CD4-positive, alpha-beta memory T cell (primary cell): ENCODE data around the gene CDK18. TPM values are rescaled to one million over a fixed set of nuclear protein-coding genes. Genes with fewer than 3 reads are reported as not detected.

Source experiments
- CTCF ChIA-PET: fragments of 350-600 bp; sonication (Branson Sonifier 250); formaldehyde crosslinking; loops from one replicate; lab custom pipeline; 2021; ENCODE audit warnings: inconsistent platforms; ENCODE audit not compliant: partially characterized antibody; lab: Charles Lee
- POLR2A ChIA-PET: fragments of 350-600 bp; sonication (Branson Sonifier 250); formaldehyde crosslinking; loops from one replicate; lab custom pipeline; 2021; ENCODE audit not compliant: partially characterized antibody; lab: Charles Lee
- DNase-seq, 5 donors: peaks; one replicate each; pipeline versions ENCODE4 v3.0.0 to v3.0.0-alpha.2; 2020 to 2022; ENCODE audit warnings: mixed read lengths in 1 of 5
- H3K27ac ChIP-seq: one replicate; pipeline ENCODE4 v1.7.0; 2013; ENCODE audit warnings: low read depth, low read length
- H3K27me3 ChIP-seq: 2 replicates; pipeline ENCODE4 v1.7.0; 2013; ENCODE audit warnings: mild to moderate bottlenecking, low read length, moderate library complexity; ENCODE audit not compliant: insufficient read depth
- H3K36me3 ChIP-seq: 2 replicates; pipeline ENCODE4 v1.7.0; 2013; ENCODE audit warnings: mild to moderate bottlenecking, low read length, moderate library complexity; ENCODE audit not compliant: insufficient read depth
- H3K4me1 ChIP-seq: 2 replicates; pipeline ENCODE4 v1.7.0; 2013; ENCODE audit warnings: mild to moderate bottlenecking, low read length, moderate library complexity; ENCODE audit not compliant: insufficient read depth
- H3K4me3 ChIP-seq, 2 donors: one replicate each; pipeline ENCODE4 v1.7.0; 2013; ENCODE audit warnings: low read length in 2 of 2, mild to moderate bottlenecking in 1 of 2
- H3K9me3 ChIP-seq, 2 donors: one replicate each; pipeline ENCODE4 v1.7.0; 2013; ENCODE audit warnings: low read length in 2 of 2, control low read depth in 1 of 2; ENCODE audit not compliant: control insufficient read depth in 1 of 2
- H3K27ac Mint-ChIP-seq, 7 donors: one replicate each; pipeline ENCODE4 v1.8.0; 2020 to 2021; ENCODE audit warnings: mixed read lengths in 7 of 7, mild to moderate bottlenecking in 6 of 7, inconsistent platforms in 3 of 7, moderate library complexity in 3 of 7
- H3K27me3 Mint-ChIP-seq, 2 donors: one replicate each; pipeline ENCODE4 v1.8.0; 2020 to 2021; ENCODE audit warnings: mixed read lengths in 2 of 2
- H3K36me3 Mint-ChIP-seq, 2 donors: one replicate each; pipeline ENCODE4 v1.8.0; 2020 to 2021; ENCODE audit warnings: mixed read lengths in 2 of 2, inconsistent platforms in 1 of 2, mild to moderate bottlenecking in 1 of 2
- H3K4me1 Mint-ChIP-seq, 4 donors: one replicate each; pipeline ENCODE4 v1.8.0; 2020 to 2021; ENCODE audit warnings: mixed read lengths in 4 of 4, mild to moderate bottlenecking in 1 of 4
- H3K4me3 Mint-ChIP-seq, 8 donors: one replicate each; pipeline ENCODE4 v1.8.0; 2020 to 2021; ENCODE audit warnings: mixed read lengths in 8 of 8, mild to moderate bottlenecking in 7 of 8, moderate library complexity in 6 of 8, inconsistent platforms in 3 of 8
- H3K9me3 Mint-ChIP-seq, 8 donors: one replicate each; pipeline ENCODE4 v1.8.0; 2020 to 2021; ENCODE audit warnings: mixed read lengths in 8 of 8, mild to moderate bottlenecking in 5 of 8, inconsistent platforms in 3 of 8, moderate library complexity in 1 of 8
- intact Hi-C: fragments of 100-400 bp; cut with micrococcal nuclease; formaldehyde crosslinking; loops from one replicate; pipeline ENCODE4 v1.15.1; 2023
- polyA plus RNA-seq, 2 donors: library from polyadenylated mRNA; unstranded; fragments of 300-500 nt; fragmentation: Illumina TruSeq; gene quantifications; one replicate each; pipeline ENCODE4 v1.2.3, GENCODE V29; 2021
- total RNA-seq, 2 experiments: library from RNA; stranded (reverse); gene quantifications; one replicate each; pipeline ENCODE4 v1.2.3, GENCODE V29; 2021

CDK18 gene
- total and polyA plus RNA-seq, 4 experiments from 2014 or later, result 0.25 to 1.3 (median 0.77) TPM

GRCh38 chr1:205458777-205459566, 45.5 kb upstream of the CDK18 start:
- H3K4me1 Mint-ChIP-seq, result peaks cover 8 to 32% (median 19%) of the 10 kb centered on the region in 4 donors
- H3K4me3 Mint-ChIP-seq, result peak overlapping the region in 1 of 8 donors; percentile 36
- no peak overlapping the region for H3K27ac Mint-ChIP-seq
- no peak overlapping the region for H3K27ac ChIP-seq
- intact Hi-C loops, result no loop called here
- H3K27me3 ChIP-seq, result peaks cover 30% of the 10 kb centered on the region
- H3K9me3 ChIP-seq, result no peaks in the 10 kb centered on the region
- POLR2A ChIA-PET, result no interaction called here
- H3K9me3 Mint-ChIP-seq, result peaks cover 0 to 2% (median 0%) of the 10 kb centered on the region in 8 donors
- H3K36me3 ChIP-seq, result no peaks in the 10 kb centered on the region
- peaks cover 38 to 45% of the 10 kb centered on the region in 2 donors for H3K27me3 Mint-ChIP-seq
- peak in 3 of 5 donors; percentile 25 to 37 (median 34) for DNase-seq
- no peak overlapping the region for H3K4me3 ChIP-seq
- H3K36me3 Mint-ChIP-seq, result no peaks in the 10 kb centered on the region
- CTCF ChIA-PET, result no interaction called here
- peaks cover 22% of the 10 kb centered on the region for H3K4me1 ChIP-seq

- intact Hi-C loops, result no loop called here
- Mint-ChIP-seq H3K4me1 (no peaks in the 10 kb centered on the region), H3K36me3 (no peaks in the 10 kb centered on the region), H3K4me3 (no peak overlapping the region), H3K27ac (no peak overlapping the region), H3K9me3 (no peaks in the 10 kb centered on the region), H3K27me3 (peaks cover 12 to 22% of the 10 kb centered on the region in 2 donors)
- no peaks in the 10 kb centered on the region for H3K4me1 ChIP-seq
- no peak for DNase-seq
- H3K36me3 ChIP-seq, result no peaks in the 10 kb centered on the region
- POLR2A ChIA-PET, result no interaction called here
- H3K4me3 ChIP-seq, result no peak overlapping the region
- H3K27ac ChIP-seq, result no peak overlapping the region
- peaks cover 4% of the 10 kb centered on the region for H3K27me3 ChIP-seq
- H3K9me3 ChIP-seq, result no peaks in the 10 kb centered on the region
- CTCF ChIA-PET, result no interaction called here
Measured at GRCh38 chr1:205465392-205465791, 39.1 kb upstream of the CDK18 start.

- H3K4me1 Mint-ChIP-seq, result no peaks in the 10 kb centered on the region
- no peaks in the 10 kb centered on the region for H3K9me3 Mint-ChIP-seq
- no peak overlapping the region for H3K4me3 Mint-ChIP-seq
- H3K27ac Mint-ChIP-seq, result no peak overlapping the region
- H3K4me3 ChIP-seq, result no peak overlapping the region
- intact Hi-C loops, result no loop called here
- H3K9me3 ChIP-seq, result no peaks in the 10 kb centered on the region
- peaks cover 4% of the 10 kb centered on the region for H3K27me3 ChIP-seq
- H3K36me3 Mint-ChIP-seq, result no peaks in the 10 kb centered on the region
- ChIA-PET CTCF (interaction anchor here (0.7 kb wide), 1 partner anchor 18 kb away, joined by 3 read pairs; no protein-coding TSS in a partner anchor), POLR2A (no interaction called here)
- H3K27me3 Mint-ChIP-seq, result peaks cover 10 to 19% of the 10 kb centered on the region in 2 donors
- no peaks in the 10 kb centered on the region for H3K4me1 ChIP-seq
- H3K27ac ChIP-seq, result no peak overlapping the region
- no peak for DNase-seq
- H3K36me3 ChIP-seq, result no peaks in the 10 kb centered on the region
Measured at GRCh38 chr1:205466595-205467220, 37.8 kb upstream of the CDK18 start.

- Mint-ChIP-seq H3K9me3 (peaks cover 0 to 8% (median 7%) of the 10 kb centered on the region in 8 donors), H3K27me3 (peaks cover 25 to 28% of the 10 kb centered on the region in 2 donors), H3K4me1 (peaks cover 0 to 6% (median 1%) of the 10 kb centered on the region in 4 donors), H3K36me3 (no peaks in the 10 kb centered on the region), H3K27ac (no peak overlapping the region), H3K4me3 (no peak overlapping the region)
- Histone ChIP-seq H3K27ac (no peak overlapping the region), H3K9me3 (peaks cover 0 to 5% of the 10 kb centered on the region in 2 donors), H3K4me3 (no peak overlapping the region), H3K27me3 (no peaks in the 10 kb centered on the region), H3K4me1 (no peaks in the 10 kb centered on the region), H3K36me3 (no peaks in the 10 kb centered on the region)
- POLR2A ChIA-PET, result no interaction called here
- intact Hi-C loops, result no loop called here
- CTCF ChIA-PET, result interaction anchor here (1.2 to 1.7 kb wide), 2 partner anchors 9 to 116 kb away, joined by 3 to 4 read pairs; no protein-coding TSS in a partner anchor
- no peak for DNase-seq
Measured at GRCh38 chr1:205470131-205470530, 34.3 kb upstream of the CDK18 start.

- peaks cover 0 to 6% (median 4%) of the 10 kb centered on the region in 4 donors for H3K4me1 Mint-ChIP-seq
- intact Hi-C loops, result no loop called here
- H3K36me3 ChIP-seq, result no peaks in the 10 kb centered on the region
- no peaks in the 10 kb centered on the region for H3K36me3 Mint-ChIP-seq
- H3K9me3 Mint-ChIP-seq, result peaks cover 0 to 18% (median 14%) of the 10 kb centered on the region in 8 donors
- no peaks in the 10 kb centered on the region for H3K27me3 ChIP-seq
- H3K4me3 ChIP-seq, result no peak overlapping the region
- H3K27ac Mint-ChIP-seq, result no peak overlapping the region
- H3K4me3 Mint-ChIP-seq, result no peak overlapping the region
- no peak for DNase-seq
- POLR2A ChIA-PET, result no interaction called here
- H3K27me3 Mint-ChIP-seq, result peaks cover 19 to 27% of the 10 kb centered on the region in 2 donors
- no peaks in the 10 kb centered on the region for H3K4me1 ChIP-seq
- CTCF ChIA-PET, result interaction anchor here (1.0 to 4.7 kb wide), 2 partner anchors 14 to 119 kb away, joined by 4 to 43 read pairs; no protein-coding TSS in a partner anchor
- peaks cover 0 to 8% of the 10 kb centered on the region in 2 donors for H3K9me3 ChIP-seq
- H3K27ac ChIP-seq, result no peak overlapping the region
Measured at GRCh38 chr1:205472737-205473441, 31.6 kb upstream of the CDK18 start.

- CTCF ChIA-PET, result interaction anchor here (1.0 to 4.7 kb wide), 2 partner anchors 13 to 120 kb away, joined by 4 to 43 read pairs; no protein-coding TSS in a partner anchor
- no peak overlapping the region for H3K27ac ChIP-seq
- intact Hi-C loops, result no loop called here
- POLR2A ChIA-PET, result no interaction called here
- no peaks in the 10 kb centered on the region for H3K36me3 ChIP-seq
- H3K27me3 ChIP-seq, result no peaks in the 10 kb centered on the region
- peaks cover 0 to 6% (median 5%) of the 10 kb centered on the region in 4 donors for H3K4me1 Mint-ChIP-seq
- H3K4me1 ChIP-seq, result no peaks in the 10 kb centered on the region
- peaks cover 0 to 8% of the 10 kb centered on the region in 2 donors for H3K9me3 ChIP-seq
- no peaks in the 10 kb centered on the region for H3K36me3 Mint-ChIP-seq
- no peak overlapping the region for H3K27ac Mint-ChIP-seq
- H3K4me3 ChIP-seq, result no peak overlapping the region
- H3K27me3 Mint-ChIP-seq, result peaks cover 17 to 27% of the 10 kb centered on the region in 2 donors
- peaks cover 0 to 18% (median 14%) of the 10 kb centered on the region in 8 donors for H3K9me3 Mint-ChIP-seq
- no peak for DNase-seq
- no peak overlapping the region for H3K4me3 Mint-ChIP-seq
Measured at GRCh38 chr1:205473475-205473874, 31.0 kb upstream of the CDK18 start.
